Breast epithelium (tissue), 3 donors: ENCODE data around the gene NCK2.

ENCODE experiments used
- POLR2A ChIP-seq: fragments of 450-650 bp; IDR thresholded peaks from one replicate; pipeline ENCODE4 v1.6.1; 2016; ENCODE audit warnings: antibody characterized with exemption, mild to moderate bottlenecking, moderate library complexity
- POLR2AphosphoS5 ChIP-seq, 3 donors: sonication (generic); formaldehyde crosslinking; IDR thresholded peaks; one replicate each; pipeline ENCODE4 v1.6.1; 2017; ENCODE audit warnings: antibody characterized with exemption in 3 of 3
- TF ChIP-seq, protein P1 (sequence below), 3 donors: fragments of 450-650 bp; IDR thresholded peaks; one replicate each; pipeline ENCODE4 v1.5.1; 2016 to 2017; ENCODE audit warnings: antibody characterized with exemption in 3 of 3, mild to moderate bottlenecking in 3 of 3, moderate library complexity in 3 of 3

DNA sequence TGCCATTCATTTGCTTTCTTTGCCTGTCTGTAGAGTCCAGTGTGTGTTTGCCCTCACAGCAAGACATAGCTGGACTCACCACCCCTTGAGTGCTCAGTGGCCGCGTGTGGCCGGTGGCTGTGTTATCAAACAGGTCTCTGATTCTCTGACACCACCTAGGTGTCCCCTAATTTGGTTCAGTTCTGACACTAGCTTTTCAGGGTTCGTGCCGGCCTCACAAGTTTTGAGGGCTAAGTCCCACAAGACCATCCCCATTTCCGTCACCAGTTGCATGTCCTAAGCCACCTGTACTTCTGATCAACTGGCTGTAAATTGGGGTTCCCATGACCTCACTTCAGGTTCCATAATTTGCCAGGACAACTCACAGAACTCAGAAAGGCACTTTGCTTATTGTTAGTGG, 23.5 kb downstream of the NCK2 start:
- TF ChIP-seq, protein P1, sequence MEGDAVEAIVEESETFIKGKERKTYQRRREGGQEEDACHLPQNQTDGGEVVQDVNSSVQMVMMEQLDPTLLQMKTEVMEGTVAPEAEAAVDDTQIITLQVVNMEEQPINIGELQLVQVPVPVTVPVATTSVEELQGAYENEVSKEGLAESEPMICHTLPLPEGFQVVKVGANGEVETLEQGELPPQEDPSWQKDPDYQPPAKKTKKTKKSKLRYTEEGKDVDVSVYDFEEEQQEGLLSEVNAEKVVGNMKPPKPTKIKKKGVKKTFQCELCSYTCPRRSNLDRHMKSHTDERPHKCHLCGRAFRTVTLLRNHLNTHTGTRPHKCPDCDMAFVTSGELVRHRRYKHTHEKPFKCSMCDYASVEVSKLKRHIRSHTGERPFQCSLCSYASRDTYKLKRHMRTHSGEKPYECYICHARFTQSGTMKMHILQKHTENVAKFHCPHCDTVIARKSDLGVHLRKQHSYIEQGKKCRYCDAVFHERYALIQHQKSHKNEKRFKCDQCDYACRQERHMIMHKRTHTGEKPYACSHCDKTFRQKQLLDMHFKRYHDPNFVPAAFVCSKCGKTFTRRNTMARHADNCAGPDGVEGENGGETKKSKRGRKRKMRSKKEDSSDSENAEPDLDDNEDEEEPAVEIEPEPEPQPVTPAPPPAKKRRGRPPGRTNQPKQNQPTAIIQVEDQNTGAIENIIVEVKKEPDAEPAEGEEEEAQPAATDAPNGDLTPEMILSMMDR (IDR thresholded peaks at IDR 0.05) = no peak
- TF ChIP-seq POLR2A = no peak
- TF ChIP-seq POLR2AphosphoS5 (IDR thresholded peaks at IDR 0.05) = no peak
